Pancreas (tissue), 10 donors: Measurements from ENCODE around the gene COPS9. TPM values are rescaled to one million over a fixed set of nuclear protein-coding genes. Genes with fewer than 3 reads are reported as not detected.
A peak's percentile ranks its signal among the peaks of the same experiment; 100 is the strongest.

Experiments used
- ATAC-seq, 4 donors: fragments of 200-7000 bp; cut with Tn5 transposase; one replicate each; pipeline versions ENCODE4 v1.8.0 to v1.9.1; 2020; ENCODE audit warnings: mild to moderate bottlenecking in 4 of 4, moderate library complexity in 4 of 4
- DNase-seq, 6 donors: peaks; one replicate each; pipeline ENCODE4 v3.0.0-alpha.2; 2020
- FAIRE-seq: peaks from 2 replicates; lab custom pipeline; 2012; peaks lifted over from hg19 to GRCh38; lab: Jason Lieb, UNC
- H3K27ac ChIP-seq, 4 donors: fragments of 200-600 bp; sonication (generic); 1 replicate in 3 of 4; 2 replicates in 1 of 4; pipeline versions ENCODE4 v1.5.0 to v1.8.0; 2020
- H3K27me3 ChIP-seq, 4 donors: fragments of 200-600 bp; one replicate each; pipeline ENCODE4 v1.8.0; 2021
- H3K36me3 ChIP-seq, 3 donors: fragments of 200-600 bp; sonication (generic) in 1 of 3; one replicate each; pipeline versions ENCODE4 v1.5.0 to v1.8.0; 2020 to 2021
- H3K4me1 ChIP-seq, 3 donors: fragments of 200-600 bp; one replicate each; pipeline ENCODE4 v1.8.0; 2021
- H3K4me3 ChIP-seq, 4 donors: fragments of 200-600 bp; sonication (generic) in 2 of 4; one replicate each; pipeline versions ENCODE4 v1.5.0 to v1.8.0; 2020 to 2021
- H3K9me3 ChIP-seq, 4 donors: fragments of 200-600 bp; one replicate each; pipeline ENCODE4 v1.8.0; 2021
- WGBS, 2 donors: extraction: QIAGEN DNeasy Blood & Tissue Kit; methylation state at CpG; one replicate each; pipeline ENCODE4 v1.1.7; 2013; 5-methylcytosine and 5-hydroxymethylcytosine counted together
- intact Hi-C, 3 donors: fragments of 100-400 bp; cut with DNase I; formaldehyde crosslinking; loops; one replicate each; pipeline versions ENCODE4 v1.11.1 to v1.14.2; 2022
- polyA plus RNA-seq, 2 donors: library from polyadenylated mRNA; stranded (reverse); fragments of 200-250 nt; gene quantifications; one replicate each; pipeline ENCODE4 v1.2.3, GENCODE V29; 2013
- total RNA-seq, 6 donors: library from RNA; stranded (reverse); fragmentation: NEBNext Ultra II Directional in 4 of 6; extraction: Animal tissue kit (Norgen Biotek cat#: 25700) in 4 of 6; gene quantifications; one replicate each; pipeline versions ENCODE4 v1.2.1 to v1.2.4, GENCODE V29; 2021 to 2023
- TF ChIP-seq, protein P1 (sequence below), 4 donors: fragments of 200-600 bp; sonication (generic) in 3 of 4; IDR thresholded peaks; one replicate each; pipeline versions ENCODE4 v1.5.0 to v1.8.0; 2021; ENCODE audit warnings: antibody characterized with exemption in 4 of 4
- donor health status: healthy with polysubstance abuse.
- donor health status: DM: no; HTN: no; CAD: no; lungs with moderate emphysema.
- donor health status: DM: no; HTN: no; CAD: no.
- donor health status: control.
- donor health status: control.
- donor health status: Bipolar disorder and iron deficiency.
- donor health status: DM: yes; HTN: yes; CAD: no.
- donor health status: DM: no; HTN: no; CAD: no.
- donor health status: DM: no; HTN: no; CAD: no.
- donor health status: DM: yes; HTN: yes; CAD: no.

The COPS9 gene
- total and polyA plus RNA-seq, 8 donors: 52.8 to 210 (median 60.1) TPM

DNA sequence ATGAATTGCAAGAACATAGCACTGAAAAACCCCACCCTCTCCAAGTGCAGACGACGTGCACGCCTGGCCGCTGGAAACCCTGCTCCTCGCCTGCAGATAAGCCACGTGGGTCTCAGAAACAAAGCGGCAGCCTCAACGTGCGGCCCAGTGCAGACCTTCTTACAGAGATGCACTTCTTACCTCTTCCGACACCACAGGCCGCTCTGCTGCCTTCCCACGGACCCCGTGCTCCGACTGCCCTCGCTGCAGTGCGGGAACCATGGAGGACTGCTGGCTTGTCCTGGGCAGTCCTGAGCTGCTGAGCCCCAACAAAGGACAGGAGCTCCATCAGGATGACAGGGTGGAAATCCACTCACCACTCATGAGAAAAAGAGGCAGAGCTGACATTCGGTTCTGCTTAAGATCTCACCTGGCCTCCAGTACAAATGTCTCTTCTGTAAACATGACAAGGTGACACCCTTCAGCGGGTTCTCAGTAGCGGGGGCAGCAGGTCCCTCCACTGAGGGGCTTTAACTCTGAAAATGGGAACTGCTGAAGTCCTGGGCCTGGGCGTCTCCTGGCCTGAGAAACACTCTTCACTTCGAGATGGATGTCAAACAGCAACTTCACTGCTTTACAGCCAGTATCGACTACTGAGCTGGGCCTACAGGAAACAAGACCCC, 6.2 kb downstream of the COPS9 start:
- intact Hi-C loops: no loop called here
- H3K36me3 ChIP-seq: peaks cover 0 to 21% (median 8%) of the 10 kb centered on the region in 3 donors
- peaks cover 0 to 2% (median 0%) of the 10 kb centered on the region in 3 donors for H3K4me1 ChIP-seq
- DNase-seq: peak in 3 of 6 donors; percentile 3 to 37 (median 31)
- H3K9me3 ChIP-seq: no peaks in the 10 kb centered on the region
- TF ChIP-seq, protein P1, sequence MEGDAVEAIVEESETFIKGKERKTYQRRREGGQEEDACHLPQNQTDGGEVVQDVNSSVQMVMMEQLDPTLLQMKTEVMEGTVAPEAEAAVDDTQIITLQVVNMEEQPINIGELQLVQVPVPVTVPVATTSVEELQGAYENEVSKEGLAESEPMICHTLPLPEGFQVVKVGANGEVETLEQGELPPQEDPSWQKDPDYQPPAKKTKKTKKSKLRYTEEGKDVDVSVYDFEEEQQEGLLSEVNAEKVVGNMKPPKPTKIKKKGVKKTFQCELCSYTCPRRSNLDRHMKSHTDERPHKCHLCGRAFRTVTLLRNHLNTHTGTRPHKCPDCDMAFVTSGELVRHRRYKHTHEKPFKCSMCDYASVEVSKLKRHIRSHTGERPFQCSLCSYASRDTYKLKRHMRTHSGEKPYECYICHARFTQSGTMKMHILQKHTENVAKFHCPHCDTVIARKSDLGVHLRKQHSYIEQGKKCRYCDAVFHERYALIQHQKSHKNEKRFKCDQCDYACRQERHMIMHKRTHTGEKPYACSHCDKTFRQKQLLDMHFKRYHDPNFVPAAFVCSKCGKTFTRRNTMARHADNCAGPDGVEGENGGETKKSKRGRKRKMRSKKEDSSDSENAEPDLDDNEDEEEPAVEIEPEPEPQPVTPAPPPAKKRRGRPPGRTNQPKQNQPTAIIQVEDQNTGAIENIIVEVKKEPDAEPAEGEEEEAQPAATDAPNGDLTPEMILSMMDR (IDR thresholded peaks at IDR 0.05): no peak
- FAIRE-seq: no peak
- H3K4me3 ChIP-seq: no peak overlapping the region
- WGBS, 2 donors: 92 to 93% methylated on average over 22 of the region's 22 CpGs
- no peaks in the 10 kb centered on the region for H3K27me3 ChIP-seq
- ATAC-seq: no peak
- H3K27ac ChIP-seq: no peak overlapping the region

DNA sequence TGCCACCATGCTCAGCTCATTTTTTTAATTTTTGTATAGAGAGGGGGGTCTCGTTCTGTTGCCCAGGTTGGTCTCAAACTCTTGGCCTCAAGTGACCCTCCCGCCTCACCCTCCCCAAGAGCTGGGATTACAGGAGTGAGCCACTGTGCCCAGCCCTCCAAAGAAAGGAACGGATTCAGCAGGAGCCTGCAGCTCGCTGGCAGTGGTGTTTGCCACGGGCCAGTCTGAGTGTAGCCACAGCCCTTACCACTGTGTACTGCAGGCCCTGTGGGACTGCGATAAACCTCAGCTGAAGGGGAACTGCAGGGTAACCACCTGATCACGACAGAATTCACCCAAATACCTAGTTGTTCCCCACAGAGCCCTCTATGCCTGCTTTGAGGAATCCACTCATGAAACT, 6.8 kb downstream of the COPS9 start:
- no peaks in the 10 kb centered on the region for H3K4me1 ChIP-seq
- peaks cover 0 to 21% (median 8%) of the 10 kb centered on the region in 3 donors for H3K36me3 ChIP-seq
- no peak overlapping the region for H3K4me3 ChIP-seq
- no peaks in the 10 kb centered on the region for H3K9me3 ChIP-seq
- H3K27me3 ChIP-seq: no peaks in the 10 kb centered on the region
- DNase-seq (peak in 2 of 6 donors; percentile 22 to 26), FAIRE-seq (no peak), ATAC-seq (no peak)
- TF ChIP-seq, protein P1 (IDR thresholded peaks at IDR 0.05): no peak
- no peak overlapping the region for H3K27ac ChIP-seq
- intact Hi-C loops: no loop called here
- 91 to 95% methylated on average over 7 of the region's 7 CpGs for whole genome bisulfite sequencing, 2 donors

DNA sequence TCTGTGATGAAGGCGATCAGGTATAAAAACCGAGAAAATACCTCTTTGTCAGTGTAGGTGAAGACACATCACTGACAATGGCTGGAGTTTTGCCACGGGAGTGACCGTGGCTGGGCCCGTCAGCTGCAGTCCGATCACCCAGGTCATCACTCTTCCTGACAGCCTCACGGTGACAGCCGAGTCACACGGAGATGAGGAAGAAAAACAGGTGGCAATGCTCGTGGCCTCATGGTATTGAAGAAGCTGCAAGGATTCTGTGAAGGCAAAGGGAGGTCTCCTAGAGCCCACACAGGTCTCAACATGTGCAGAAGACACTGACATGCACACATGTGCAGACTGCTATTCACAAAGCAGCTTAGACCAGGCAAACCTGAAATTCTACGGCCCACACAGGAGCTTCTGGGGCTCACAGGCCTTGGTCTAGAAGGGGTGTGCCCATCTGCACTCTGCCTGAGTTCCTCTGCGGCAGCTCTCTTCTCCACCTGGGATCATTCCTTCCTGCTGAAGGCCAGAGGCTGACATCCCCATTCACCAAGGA, 7.4 kb downstream of the COPS9 start:
- DNase-seq (peak in 1 of 6 donors; percentile 11), ATAC-seq (no peak), FAIRE-seq (no peak)
- TF ChIP-seq, protein P1 (IDR thresholded peaks at IDR 0.05): no peak
- Histone ChIP-seq H3K9me3 (no peaks in the 10 kb centered on the region), H3K36me3 (peaks cover 0 to 21% (median 8%) of the 10 kb centered on the region in 3 donors), H3K27me3 (no peaks in the 10 kb centered on the region), H3K4me3 (no peak overlapping the region), H3K4me1 (no peaks in the 10 kb centered on the region), H3K27ac (no peak overlapping the region)
- intact Hi-C loops: no loop called here
- WGBS, 2 donors: 70 to 73% methylated on average over 12 of the region's 12 CpGs

DNA sequence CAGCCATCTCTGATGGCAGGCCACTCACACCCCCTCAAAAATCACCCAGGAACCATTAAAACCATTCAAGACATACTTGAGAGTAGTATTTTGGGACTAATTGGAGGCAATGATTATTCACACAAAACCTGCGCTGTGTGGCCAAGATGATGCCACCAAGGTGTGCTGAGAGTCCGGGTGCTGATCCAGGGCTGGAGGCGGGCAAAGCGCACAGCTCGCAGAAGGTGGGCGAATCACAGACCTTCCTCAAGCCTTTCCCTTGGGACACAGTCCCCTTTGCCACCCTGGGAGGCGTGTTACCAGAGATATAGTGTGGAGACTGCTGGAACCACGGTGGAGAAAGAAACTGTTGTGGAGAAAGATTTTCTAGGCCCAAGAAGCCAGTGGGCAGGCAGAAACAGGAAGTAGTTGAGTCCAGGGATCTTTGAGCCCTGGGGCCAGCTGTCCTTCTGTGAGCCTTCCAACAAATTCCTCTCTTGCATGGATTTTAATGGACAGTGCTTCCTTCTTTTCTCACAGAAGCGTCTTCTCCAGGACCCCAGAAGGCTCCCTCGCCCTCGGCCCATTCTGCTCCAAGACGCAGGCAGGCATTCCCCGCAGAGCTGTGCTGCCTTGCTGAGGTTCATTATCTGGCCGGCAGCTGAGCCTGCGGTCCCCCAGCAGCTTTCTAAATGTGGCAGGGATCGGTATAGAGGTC, 8.0 kb downstream of the COPS9 start:
- no peak for ATAC-seq
- FAIRE-seq: no peak
- TF ChIP-seq, protein P1 (IDR thresholded peaks at IDR 0.05): no peak
- intact Hi-C loops: no loop called here
- Histone ChIP-seq H3K4me3 (no peak overlapping the region), H3K9me3 (no peaks in the 10 kb centered on the region), H3K4me1 (no peaks in the 10 kb centered on the region), H3K27me3 (no peaks in the 10 kb centered on the region), H3K36me3 (peaks cover 0 to 21% (median 8%) of the 10 kb centered on the region in 3 donors), H3K27ac (no peak overlapping the region)
- peak in 2 of 6 donors; percentile 7 to 31 for DNase-seq
- WGBS, 2 donors: 92 to 95% methylated on average over 16 of the region's 16 CpGs
